Liver (tissue), 9 donors: ENCODE measurements around the gene NMRAL1. TPM values are rescaled to one million over a fixed set of nuclear protein-coding genes. Genes with fewer than 3 reads are reported as not detected.

Source experiments
- DNase-seq: peaks from one replicate; pipeline ENCODE4 v3.0.0-alpha.2; 2017; ENCODE audit warnings: low spot score
- H3K27ac ChIP-seq, 2 donors: one replicate each; pipeline ENCODE4 v1.7.0; 2013; ENCODE audit warnings: inconsistent platforms in 2 of 2, low read length in 2 of 2, control low read depth in 1 of 2, low read depth in 1 of 2, mild to moderate bottlenecking in 1 of 2
- H3K27me3 ChIP-seq, 4 donors: one replicate each; pipeline versions ENCODE4 v1.6.1 to v1.7.0; 2013; ENCODE audit warnings: low read length in 3 of 4, inconsistent platforms in 1 of 4, mild to moderate bottlenecking in 1 of 4, moderate library complexity in 1 of 4; ENCODE audit not compliant: control insufficient read depth in 4 of 4, insufficient read depth in 4 of 4
- H3K36me3 ChIP-seq, 4 donors: one replicate each; pipeline versions ENCODE4 v1.6.1 to v1.7.0; 2013; ENCODE audit warnings: low read length in 3 of 4, mild to moderate bottlenecking in 3 of 4, low read depth in 1 of 4, moderate library complexity in 1 of 4; ENCODE audit not compliant: control insufficient read depth in 4 of 4, insufficient read depth in 3 of 4
- H3K4me1 ChIP-seq, 4 donors: one replicate each; pipeline versions ENCODE4 v1.6.1 to v1.7.0; 2013; ENCODE audit warnings: low read length in 3 of 4, mild to moderate bottlenecking in 3 of 4, moderate library complexity in 1 of 4; ENCODE audit not compliant: control insufficient read depth in 4 of 4, insufficient read depth in 4 of 4
- H3K4me3 ChIP-seq, 3 donors: one replicate each; pipeline versions ENCODE4 v1.6.1 to v1.7.0; 2013; ENCODE audit warnings: low read length in 3 of 3, control low read depth in 1 of 3, low read depth in 1 of 3, mild to moderate bottlenecking in 1 of 3
- H3K9ac ChIP-seq, 2 donors: one replicate each; pipeline ENCODE4 v1.7.0; 2013; ENCODE audit warnings: low read length in 2 of 2, mild to moderate bottlenecking in 2 of 2, moderate library complexity in 2 of 2, control low read depth in 1 of 2, low read depth in 1 of 2
- H3K9me3 ChIP-seq, 4 donors: one replicate each; pipeline versions ENCODE4 v1.6.1 to v1.7.0; 2013; ENCODE audit warnings: low read length in 3 of 4; ENCODE audit not compliant: control insufficient read depth in 4 of 4
- EGR1 ChIP-seq, 2 donors: IDR thresholded peaks; 2 replicates each; pipeline ENCODE4 v1.6.1; 2016 to 2018; ENCODE audit warnings: antibody characterized with exemption in 2 of 2, low read depth in 2 of 2
- FOXA1 ChIP-seq: IDR thresholded peaks from 2 replicates; pipeline ENCODE4 v1.6.1; 2016; ENCODE audit warnings: antibody characterized with exemption
- FOXA2 ChIP-seq: IDR thresholded peaks from 2 replicates; pipeline ENCODE4 v1.6.1; 2016; ENCODE audit warnings: antibody characterized with exemption
- GABPA ChIP-seq, 2 donors: IDR thresholded peaks in 1 of 2; conservative IDR thresholded peaks in 1 of 2; 2 replicates each; pipeline ENCODE4 v1.6.1; 2016; ENCODE audit warnings: antibody characterized with exemption in 2 of 2, mild to moderate bottlenecking in 1 of 2, moderate library complexity in 1 of 2
- HNF4A ChIP-seq, 2 donors: conservative IDR thresholded peaks; 2 replicates each; pipeline ENCODE4 v1.6.1; 2016; ENCODE audit warnings: antibody characterized with exemption in 2 of 2, mild to moderate bottlenecking in 2 of 2
- HNF4G ChIP-seq: IDR thresholded peaks from 2 replicates; pipeline ENCODE4 v1.6.1; 2016; ENCODE audit warnings: antibody characterized with exemption
- NR2F2 ChIP-seq: IDR thresholded peaks from 2 replicates; pipeline ENCODE4 v1.6.1; 2016; ENCODE audit warnings: antibody characterized with exemption
- RAD21 ChIP-seq, 2 donors: IDR thresholded peaks; 2 replicates each; pipeline ENCODE4 v1.6.1; 2016; ENCODE audit warnings: antibody characterized with exemption in 2 of 2, mild to moderate bottlenecking in 2 of 2
- RXRA ChIP-seq, 2 donors: IDR thresholded peaks; 2 replicates each; pipeline ENCODE4 v1.6.1; 2017 to 2018; ENCODE audit warnings: antibody characterized with exemption in 2 of 2, mild to moderate bottlenecking in 1 of 2
- SP1 ChIP-seq: IDR thresholded peaks from 2 replicates; pipeline ENCODE4 v1.6.1; 2018; ENCODE audit warnings: antibody characterized with exemption, mild to moderate bottlenecking
- TAF1 ChIP-seq: conservative IDR thresholded peaks from 2 replicates; pipeline ENCODE4 v1.6.1; 2016; ENCODE audit warnings: antibody characterized with exemption, mild to moderate bottlenecking
- YY1 ChIP-seq: IDR thresholded peaks from 2 replicates; pipeline ENCODE4 v1.6.1; 2016; ENCODE audit warnings: antibody characterized with exemption, mild to moderate bottlenecking
- WGBS: extraction: QIAGEN DNeasy Blood & Tissue Kit; methylation state at CpG from one replicate; pipeline ENCODE4 v1.1.7; 2013; 5-methylcytosine and 5-hydroxymethylcytosine counted together
- polyA plus RNA-seq, 2 donors: library from polyadenylated mRNA; stranded (reverse) in 1 of 2; unstranded in 1 of 2; fragments of 200-250 nt in 1 of 2; fragments of >200 nt in 1 of 2; fragmentation: Nextera tagmentation in 1 of 2; extraction: Ambion mirVana in 1 of 2; gene quantifications; one replicate each; pipeline versions ENCODE4 v1.2.1 to v1.2.3, GENCODE V29; 2013 to 2015
- total RNA-seq, 2 donors: library from RNA; depleted of rRNA; stranded (reverse); fragments of >200 nt; gene quantifications; one replicate each; pipeline ENCODE4 v1.2.3, GENCODE V29; 2014
- TF ChIP-seq, protein P1 (sequence below): IDR thresholded peaks from 2 replicates; pipeline ENCODE4 v1.6.1; 2016; ENCODE audit warnings: antibody characterized with exemption
- TF ChIP-seq, protein P2 (sequence below): IDR thresholded peaks from 2 replicates; pipeline ENCODE4 v1.6.1; 2016; ENCODE audit warnings: antibody characterized with exemption
- TF ChIP-seq, protein P3 (sequence below): IDR thresholded peaks from 2 replicates; pipeline ENCODE4 v1.6.1; 2016; ENCODE audit warnings: antibody characterized with exemption
- TF ChIP-seq, protein P4 (sequence below): IDR thresholded peaks from 2 replicates; pipeline ENCODE4 v1.6.1; 2016; ENCODE audit warnings: antibody characterized with exemption, mild to moderate bottlenecking
- donor health status: healthy.
- donor health status: healthy.
- donor health status: healthy.
- donor health status: healthy.
- donor health status: healthy.

The NMRAL1 gene
- total and polyA plus RNA-seq, 4 donors, result 20.1 to 45.4 (median 28.3) TPM

DNA sequence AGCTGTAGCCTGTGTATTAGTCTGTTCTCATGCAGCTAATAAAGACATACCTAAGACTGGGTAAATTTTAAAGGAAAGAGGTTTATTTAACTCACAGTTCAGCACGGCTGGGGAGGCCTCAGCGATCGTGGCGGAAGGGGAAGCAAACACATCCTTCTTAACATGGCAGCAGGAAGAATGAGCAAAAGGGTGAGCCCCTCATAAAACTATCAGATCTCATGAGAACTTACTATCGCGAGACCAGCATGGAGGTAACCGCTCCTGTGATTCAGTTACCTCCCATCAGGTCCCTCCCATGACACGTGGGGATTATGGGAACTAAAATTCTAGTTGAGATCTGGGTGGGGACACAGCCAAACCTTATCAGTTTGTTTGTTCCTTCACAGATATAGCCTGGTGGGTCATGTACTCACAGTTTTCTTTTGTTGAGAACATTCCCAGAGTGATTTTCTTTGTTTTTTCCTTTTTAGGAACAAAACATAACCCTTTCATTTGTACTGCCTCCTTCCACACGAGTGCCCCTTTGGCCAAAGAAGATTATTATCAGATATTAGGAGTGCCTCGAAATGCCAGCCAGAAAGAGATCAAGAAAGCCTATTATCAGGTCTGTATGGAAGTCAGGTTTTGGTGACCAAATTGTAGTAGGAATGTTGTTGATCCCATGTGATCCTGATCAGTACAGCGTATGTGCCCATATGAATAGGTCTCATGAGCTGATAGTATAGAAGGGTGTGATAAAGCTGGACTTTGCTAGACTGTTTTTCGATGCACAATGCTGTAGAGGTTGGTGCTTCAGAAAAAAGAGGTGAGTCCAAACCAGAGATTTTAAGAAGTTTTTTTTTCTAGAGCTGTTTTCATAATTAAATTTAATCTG, 40.3 kb downstream of the NMRAL1 start:
- Histone ChIP-seq H3K9me3 (no peaks in the 10 kb centered on the region), H3K4me3 (no peak overlapping the region), H3K27me3 (no peaks in the 10 kb centered on the region), H3K27ac (peak overlapping the region in 1 of 2 donors; percentile 7), H3K9ac (no peak overlapping the region), H3K4me1 (no peaks in the 10 kb centered on the region), H3K36me3 (peaks cover 12 to 40% (median 32%) of the 10 kb centered on the region in 4 donors)
- TF ChIP-seq, protein P1, sequence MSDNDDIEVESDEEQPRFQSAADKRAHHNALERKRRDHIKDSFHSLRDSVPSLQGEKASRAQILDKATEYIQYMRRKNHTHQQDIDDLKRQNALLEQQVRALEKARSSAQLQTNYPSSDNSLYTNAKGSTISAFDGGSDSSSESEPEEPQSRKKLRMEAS, result no peak
- TF ChIP-seq EGR1 (IDR thresholded peaks at IDR 0.05; ENCODE audit: low read depth in 2 of 2), result no peak
- no peak for TF ChIP-seq RAD21 (IDR thresholded peaks at IDR 0.05)
- TF ChIP-seq RXRA (IDR thresholded peaks at IDR 0.05), result no peak
- TF ChIP-seq, protein P2, sequence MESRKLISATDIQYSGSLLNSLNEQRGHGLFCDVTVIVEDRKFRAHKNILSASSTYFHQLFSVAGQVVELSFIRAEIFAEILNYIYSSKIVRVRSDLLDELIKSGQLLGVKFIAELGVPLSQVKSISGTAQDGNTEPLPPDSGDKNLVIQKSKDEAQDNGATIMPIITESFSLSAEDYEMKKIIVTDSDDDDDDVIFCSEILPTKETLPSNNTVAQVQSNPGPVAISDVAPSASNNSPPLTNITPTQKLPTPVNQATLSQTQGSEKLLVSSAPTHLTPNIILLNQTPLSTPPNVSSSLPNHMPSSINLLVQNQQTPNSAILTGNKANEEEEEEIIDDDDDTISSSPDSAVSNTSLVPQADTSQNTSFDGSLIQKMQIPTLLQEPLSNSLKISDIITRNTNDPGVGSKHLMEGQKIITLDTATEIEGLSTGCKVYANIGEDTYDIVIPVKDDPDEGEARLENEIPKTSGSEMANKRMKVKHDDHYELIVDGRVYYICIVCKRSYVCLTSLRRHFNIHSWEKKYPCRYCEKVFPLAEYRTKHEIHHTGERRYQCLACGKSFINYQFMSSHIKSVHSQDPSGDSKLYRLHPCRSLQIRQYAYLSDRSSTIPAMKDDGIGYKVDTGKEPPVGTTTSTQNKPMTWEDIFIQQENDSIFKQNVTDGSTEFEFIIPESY, result peak; percentile 83
- TF ChIP-seq NR2F2, result peak; percentile 26
- 85% methylated on average over 12 of the region's 12 CpGs for WGBS
- no peak for DNase-seq

DNA sequence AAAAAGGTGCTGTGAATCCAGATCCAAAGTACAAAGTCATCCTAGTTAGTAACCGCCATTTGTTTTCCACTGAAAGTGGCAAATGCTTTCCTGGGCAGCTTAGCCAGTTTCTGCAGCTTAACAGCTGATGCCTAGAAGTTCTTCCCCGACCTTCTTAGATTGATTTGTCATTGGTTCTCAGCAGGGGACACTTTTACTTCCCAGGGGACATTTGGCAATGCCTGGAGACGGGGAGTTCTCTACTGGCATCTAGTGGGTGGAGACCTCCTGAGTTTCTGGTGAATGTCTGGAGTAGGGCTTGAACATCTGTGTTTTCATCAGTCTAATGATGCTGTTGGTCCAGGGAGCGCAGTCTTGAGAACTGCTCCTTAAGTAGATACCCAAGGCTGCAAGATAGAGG, 41.2 kb downstream of the NMRAL1 start:
- TF ChIP-seq YY1, result no peak
- no peak overlapping the region for H3K4me3 ChIP-seq
- H3K4me1 ChIP-seq, result no peaks in the 10 kb centered on the region
- H3K27ac ChIP-seq, result no peak overlapping the region
- peaks cover 10 to 33% (median 28%) of the 10 kb centered on the region in 4 donors for H3K36me3 ChIP-seq
- no peaks in the 10 kb centered on the region for H3K27me3 ChIP-seq
- H3K9me3 ChIP-seq, result no peaks in the 10 kb centered on the region
- DNase-seq, result no peak
- no peak overlapping the region for H3K9ac ChIP-seq
- 96% methylated on average over 4 of the region's 4 CpGs for WGBS

DNA sequence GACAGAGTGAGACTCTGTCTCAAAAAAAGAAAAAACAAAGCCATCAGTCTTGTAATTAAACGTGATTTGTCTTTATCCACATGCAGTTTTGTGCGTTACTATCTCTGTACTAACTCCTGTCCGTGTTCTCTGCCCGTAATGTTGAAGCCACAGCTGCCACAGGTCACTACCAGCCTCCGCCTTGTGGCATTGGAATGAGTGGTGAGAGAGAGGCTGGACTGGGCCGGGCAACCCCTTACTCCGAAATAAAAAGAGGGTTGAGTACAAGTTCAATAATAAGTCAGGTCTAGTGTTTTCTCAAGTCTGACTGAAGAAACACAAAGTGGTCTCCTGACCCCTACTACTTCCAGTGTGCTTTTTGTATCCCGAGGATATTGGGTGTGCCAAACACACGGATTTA, 43.4 kb downstream of the NMRAL1 start:
- Histone ChIP-seq H3K27ac (no peak overlapping the region), H3K9me3 (no peaks in the 10 kb centered on the region), H3K36me3 (peaks cover 10 to 22% (median 14%) of the 10 kb centered on the region in 4 donors), H3K4me3 (no peak overlapping the region), H3K9ac (no peak overlapping the region), H3K4me1 (peaks cover 2 to 17% (median 13%) of the 10 kb centered on the region in 4 donors), H3K27me3 (no peaks in the 10 kb centered on the region)
- DNase-seq, result no peak
- 94% methylated on average over 9 of the region's 9 CpGs for WGBS
- TF ChIP-seq RAD21 (IDR thresholded peaks at IDR 0.05), result no peak
- TF ChIP-seq, protein P3, sequence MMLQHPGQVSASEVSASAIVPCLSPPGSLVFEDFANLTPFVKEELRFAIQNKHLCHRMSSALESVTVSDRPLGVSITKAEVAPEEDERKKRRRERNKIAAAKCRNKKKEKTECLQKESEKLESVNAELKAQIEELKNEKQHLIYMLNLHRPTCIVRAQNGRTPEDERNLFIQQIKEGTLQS, result no peak
- TF ChIP-seq, protein P4, sequence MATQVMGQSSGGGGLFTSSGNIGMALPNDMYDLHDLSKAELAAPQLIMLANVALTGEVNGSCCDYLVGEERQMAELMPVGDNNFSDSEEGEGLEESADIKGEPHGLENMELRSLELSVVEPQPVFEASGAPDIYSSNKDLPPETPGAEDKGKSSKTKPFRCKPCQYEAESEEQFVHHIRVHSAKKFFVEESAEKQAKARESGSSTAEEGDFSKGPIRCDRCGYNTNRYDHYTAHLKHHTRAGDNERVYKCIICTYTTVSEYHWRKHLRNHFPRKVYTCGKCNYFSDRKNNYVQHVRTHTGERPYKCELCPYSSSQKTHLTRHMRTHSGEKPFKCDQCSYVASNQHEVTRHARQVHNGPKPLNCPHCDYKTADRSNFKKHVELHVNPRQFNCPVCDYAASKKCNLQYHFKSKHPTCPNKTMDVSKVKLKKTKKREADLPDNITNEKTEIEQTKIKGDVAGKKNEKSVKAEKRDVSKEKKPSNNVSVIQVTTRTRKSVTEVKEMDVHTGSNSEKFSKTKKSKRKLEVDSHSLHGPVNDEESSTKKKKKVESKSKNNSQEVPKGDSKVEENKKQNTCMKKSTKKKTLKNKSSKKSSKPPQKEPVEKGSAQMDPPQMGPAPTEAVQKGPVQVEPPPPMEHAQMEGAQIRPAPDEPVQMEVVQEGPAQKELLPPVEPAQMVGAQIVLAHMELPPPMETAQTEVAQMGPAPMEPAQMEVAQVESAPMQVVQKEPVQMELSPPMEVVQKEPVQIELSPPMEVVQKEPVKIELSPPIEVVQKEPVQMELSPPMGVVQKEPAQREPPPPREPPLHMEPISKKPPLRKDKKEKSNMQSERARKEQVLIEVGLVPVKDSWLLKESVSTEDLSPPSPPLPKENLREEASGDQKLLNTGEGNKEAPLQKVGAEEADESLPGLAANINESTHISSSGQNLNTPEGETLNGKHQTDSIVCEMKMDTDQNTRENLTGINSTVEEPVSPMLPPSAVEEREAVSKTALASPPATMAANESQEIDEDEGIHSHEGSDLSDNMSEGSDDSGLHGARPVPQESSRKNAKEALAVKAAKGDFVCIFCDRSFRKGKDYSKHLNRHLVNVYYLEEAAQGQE, result no peak
- TF ChIP-seq GABPA (IDR thresholded peaks at IDR 0.05 in 1 of 2, conservative IDR thresholded peaks at IDR 0.05 in 1 of 2), result no peak
- TF ChIP-seq, protein P1, result no peak
- no peak for TF ChIP-seq FOXA2
- no peak for TF ChIP-seq EGR1 (IDR thresholded peaks at IDR 0.05; ENCODE audit: low read depth in 2 of 2)
- TF ChIP-seq RXRA (IDR thresholded peaks at IDR 0.05), result no peak
- TF ChIP-seq NR2F2, result no peak
- TF ChIP-seq, protein P2, result no peak
- TF ChIP-seq TAF1, result no peak
- TF ChIP-seq FOXA1, result no peak
- TF ChIP-seq HNF4G, result no peak
- no peak for TF ChIP-seq SP1
- no peak for TF ChIP-seq HNF4A (conservative IDR thresholded peaks at IDR 0.05)
